Stimulated activated CD8-positive, alpha-beta memory T cell treated with anti-CD3 and anti-CD28 coated beads, Interleukin-7, amount 100 ng/mL, for 48 hours (primary cell): ENCODE results near the gene CNTN4.
"Not testable (repeated sequence)": the region's sequence is repeated elsewhere in the genome, so short reads cannot be mapped to it uniquely, and the experiment has no call there.

ENCODE experiments used
- DNase-seq, 2 donors: peaks; one replicate each; pipeline ENCODE4 v3.0.0-alpha.2; 2020; ENCODE audit warnings: low read depth in 1 of 2; ENCODE audit errors: extremely low read depth in 1 of 2

CNTN4 gene

DNA sequence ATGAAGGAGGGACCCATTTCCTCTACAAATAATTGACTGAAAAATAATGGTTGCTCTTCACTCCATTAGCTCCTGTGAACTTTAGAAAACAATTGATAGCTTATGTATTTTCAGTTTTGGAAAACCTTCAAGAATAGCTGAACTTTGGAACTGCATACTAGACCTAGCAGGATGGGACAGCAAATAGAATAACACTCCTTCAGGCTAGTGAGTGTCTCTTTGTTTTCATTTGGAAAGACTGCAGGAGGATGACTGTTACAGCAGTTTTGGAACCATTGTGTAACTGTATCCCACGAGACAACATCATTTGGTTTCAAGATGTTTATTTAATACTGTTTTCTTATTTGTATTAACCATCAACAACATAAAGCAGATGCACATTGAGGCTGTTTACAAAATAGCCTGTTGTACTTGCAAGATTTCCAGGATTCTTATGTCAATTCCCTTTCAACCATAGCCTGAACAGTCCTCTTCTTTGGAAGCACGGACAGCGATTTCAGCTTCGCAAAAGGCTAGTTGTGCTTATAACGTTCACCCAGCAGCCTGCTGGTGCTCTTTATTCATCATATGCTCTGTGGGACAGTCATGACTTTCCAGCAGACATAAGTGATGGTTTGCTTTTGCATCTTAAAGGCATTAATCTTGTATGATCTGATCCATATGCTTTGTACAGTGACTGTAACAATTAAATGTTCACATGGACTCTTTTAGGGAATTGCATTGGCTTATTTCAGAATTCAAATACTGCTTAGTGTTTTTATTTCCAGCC, 676.0 kb downstream of the CNTN4 start:
- no peak for DNase-seq

DNA sequence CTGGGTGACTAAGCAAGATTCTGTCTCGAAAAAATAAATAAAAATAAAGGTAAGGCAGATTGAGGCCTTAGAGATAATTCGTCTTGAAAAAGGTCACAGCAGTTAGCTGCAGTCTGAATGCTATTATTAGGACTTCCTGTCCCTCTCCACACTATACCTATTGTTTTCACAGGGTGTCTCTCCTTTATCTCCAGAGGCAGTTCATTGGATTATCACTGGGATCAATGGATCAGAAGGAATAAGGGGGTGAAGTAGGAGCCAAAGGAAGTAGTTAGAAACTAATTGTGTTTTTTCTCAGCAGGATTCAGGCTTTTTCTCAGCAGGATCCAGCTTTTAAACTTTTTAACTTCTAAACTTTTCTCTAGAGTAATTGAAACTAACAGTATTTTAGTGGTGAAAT, 684.6 kb downstream of the CNTN4 start:
- no peak for DNase-seq

DNA sequence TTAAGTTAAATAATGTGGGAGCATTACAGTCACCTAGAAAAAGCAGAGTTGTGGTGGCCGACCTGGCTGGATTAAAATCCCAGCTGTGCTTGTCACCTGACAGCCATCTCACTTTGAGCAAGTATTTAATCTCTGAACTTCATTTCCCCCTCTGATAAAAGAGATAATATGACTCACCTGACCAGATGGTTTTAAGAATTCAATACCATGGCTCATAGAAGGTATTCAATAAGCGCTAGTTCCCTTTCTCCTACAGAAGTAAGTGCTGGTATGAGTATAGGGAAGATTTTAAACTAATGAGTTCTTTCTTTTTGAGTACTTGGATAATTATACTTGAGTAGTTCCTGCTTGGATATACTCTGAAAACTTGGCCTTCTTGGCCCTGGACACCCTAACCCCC, 686.0 kb downstream of the CNTN4 start:
- DNase-seq: no peak

GRCh38 chr3:2790266-2790815, 691.7 kb downstream of the CNTN4 start:
- DNase-seq: no peak

GRCh38 chr3:2792432-2792831, 693.8 kb downstream of the CNTN4 start:
- DNase-seq: no peak

DNA sequence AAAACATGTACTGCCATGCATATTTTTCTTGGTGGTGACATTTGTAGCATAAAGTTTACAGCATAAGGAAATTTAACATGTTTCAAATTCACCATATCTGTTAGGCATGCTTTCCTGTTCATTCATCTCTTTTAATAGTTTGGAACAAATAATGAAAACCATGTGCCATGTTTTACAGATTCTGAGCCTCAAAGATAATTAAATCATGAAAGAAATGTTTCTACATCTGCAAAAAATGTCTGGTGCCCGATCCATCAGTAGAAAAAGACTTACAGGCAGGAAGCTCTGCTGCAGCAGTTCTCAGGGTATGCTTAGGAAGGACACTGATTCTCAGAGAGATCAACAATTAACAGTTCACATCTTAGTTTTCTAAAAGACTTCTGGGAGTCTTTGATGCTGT, 695.3 kb downstream of the CNTN4 start:
- no peak for DNase-seq

- DNase-seq: no peak
Measured at GRCh38 chr3:2802429-2802828, 703.8 kb downstream of the CNTN4 start.

- no peak for DNase-seq
Measured at GRCh38 chr3:2807514-2807913, 708.8 kb downstream of the CNTN4 start.

DNA sequence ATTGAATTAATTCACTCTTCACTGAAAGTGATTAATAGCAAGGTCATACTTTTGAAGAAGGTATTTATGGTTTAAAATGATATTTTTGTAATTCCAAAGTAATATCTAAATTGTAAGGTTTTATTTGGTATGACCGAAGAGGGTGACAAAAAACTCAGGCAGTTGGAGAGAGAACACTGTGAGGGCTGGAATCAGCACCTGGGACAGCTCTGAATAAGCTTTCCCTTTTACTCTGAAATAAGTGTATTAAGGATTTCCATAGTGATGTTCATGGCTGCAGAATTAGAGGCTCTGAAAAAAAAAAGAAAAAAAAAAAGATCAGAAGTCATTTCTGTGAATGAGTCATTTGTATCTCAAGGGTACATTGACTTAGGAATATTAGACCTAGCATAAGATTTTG, 712.1 kb downstream of the CNTN4 start:
- DNase-seq: no peak

GRCh38 chr3:2819571-2819970, 720.9 kb downstream of the CNTN4 start:
- DNase-seq: no peak

GRCh38 chr3:2820982-2821381, 722.3 kb downstream of the CNTN4 start:
- DNase-seq: not testable (repeated sequence)

GRCh38 chr3:2822611-2823010, 723.9 kb downstream of the CNTN4 start:
- DNase-seq: no peak

DNA sequence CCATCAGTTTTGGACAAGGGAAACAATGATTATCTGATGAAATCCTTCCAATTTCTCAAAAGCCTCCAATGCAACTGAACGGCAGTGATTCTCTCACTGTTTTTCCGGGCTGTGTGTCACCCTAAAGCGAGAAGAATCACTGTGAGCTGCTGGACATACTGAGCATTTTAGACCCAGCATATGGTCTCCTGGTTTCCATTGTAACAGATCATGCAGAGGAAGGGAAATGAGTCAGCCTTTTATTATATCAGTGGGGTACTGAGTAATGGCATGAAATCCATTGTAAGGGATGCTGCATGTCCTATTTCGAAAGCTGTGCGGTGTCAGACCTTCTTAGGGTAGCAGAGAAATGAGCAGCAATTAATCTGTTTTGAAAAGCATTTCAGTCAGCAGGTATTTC, 724.4 kb downstream of the CNTN4 start:
- no peak for DNase-seq

DNA sequence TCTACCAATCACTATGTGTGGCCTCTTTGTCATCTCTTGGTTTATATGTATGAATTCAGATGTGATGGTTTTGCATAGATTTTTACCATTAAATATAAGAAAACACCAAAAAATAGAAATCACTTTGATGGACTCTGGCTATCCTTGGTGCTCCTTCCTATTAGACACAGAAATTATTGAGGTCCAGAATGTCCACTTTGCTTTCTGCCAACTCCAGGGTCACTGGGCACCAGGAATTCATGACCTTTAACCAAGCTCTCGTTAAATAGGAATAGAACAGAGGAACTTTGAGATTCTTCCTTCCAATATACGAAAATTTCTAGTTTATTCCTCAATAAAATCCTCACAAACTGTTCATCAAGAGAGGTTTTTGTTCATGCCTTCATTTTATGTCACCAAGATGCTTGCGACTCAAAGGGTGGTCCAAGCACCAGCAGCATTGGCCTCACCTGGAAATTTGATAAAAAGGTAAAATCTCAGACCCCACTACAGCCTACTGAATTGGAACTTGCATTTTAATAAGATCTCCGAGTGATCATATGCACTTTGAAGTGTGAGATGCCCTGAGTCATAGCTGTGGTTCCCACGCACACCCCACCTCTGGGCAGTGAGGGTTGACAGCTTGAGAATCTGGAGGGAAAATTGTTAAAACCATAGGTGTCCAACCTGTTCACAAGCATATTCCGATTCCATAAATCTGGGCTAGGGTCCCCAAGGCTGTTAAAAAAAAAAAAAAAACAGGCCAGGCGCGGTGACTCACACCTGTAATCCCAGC, 725.0 kb downstream of the CNTN4 start:
- no peak for DNase-seq

DNA sequence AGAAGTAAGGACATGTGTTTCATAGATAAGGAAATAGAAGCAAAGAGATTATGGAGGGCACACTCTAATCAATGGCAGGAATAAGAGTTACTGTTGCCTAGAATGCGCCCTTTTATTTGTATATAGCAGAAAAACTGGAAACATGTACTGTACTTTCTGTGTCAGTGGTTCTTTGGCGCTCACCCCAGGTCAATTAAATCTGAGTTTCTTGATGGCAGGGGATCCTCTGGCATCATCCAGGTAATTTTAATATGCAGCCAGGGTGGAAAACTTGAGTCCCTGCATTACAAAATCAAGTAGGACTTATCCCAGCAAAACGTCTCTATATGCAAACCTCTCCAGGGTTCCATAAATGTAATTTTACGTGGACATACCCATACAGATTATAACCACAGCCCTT, 727.4 kb downstream of the CNTN4 start:
- DNase-seq: no peak

DNA sequence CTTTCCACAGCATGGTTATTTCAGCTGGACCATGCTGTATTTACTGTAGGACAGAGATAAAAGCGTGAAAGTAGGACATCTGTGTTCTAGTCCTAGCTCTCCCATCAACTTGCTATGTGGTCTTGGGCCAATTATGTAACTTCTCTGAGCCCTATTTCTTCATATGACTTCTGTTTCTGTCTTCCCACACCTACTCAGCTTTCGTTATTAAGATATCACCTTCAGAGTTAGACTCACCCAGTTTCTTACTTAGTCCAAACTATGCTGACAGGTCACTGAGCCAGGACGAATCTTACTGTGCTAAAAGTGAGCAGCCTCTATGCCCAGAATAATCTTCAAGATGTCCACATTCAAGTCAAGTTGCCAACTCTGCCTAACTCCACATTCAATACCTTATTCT, 727.8 kb downstream of the CNTN4 start:
- no peak for DNase-seq

DNA sequence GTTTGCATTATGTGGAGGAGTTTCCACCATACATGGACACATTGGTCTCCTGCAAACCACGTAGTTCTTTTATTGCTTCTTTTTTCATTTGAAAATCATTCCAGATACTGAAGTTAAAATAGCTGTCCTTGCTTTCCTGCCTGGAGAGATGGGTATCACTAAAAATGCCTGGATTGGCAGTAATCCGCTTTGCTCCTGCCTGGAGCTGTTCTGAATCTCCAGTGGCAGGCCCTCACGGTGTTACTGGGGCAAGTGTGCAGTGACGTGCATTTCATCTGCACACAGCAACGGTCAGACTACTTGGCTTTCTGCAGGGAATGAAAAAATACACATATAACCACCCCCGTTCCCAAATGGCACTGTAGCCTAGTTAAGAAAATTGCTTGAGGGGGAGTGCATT, 738.6 kb downstream of the CNTN4 start:
- DNase-seq: no peak

DNA sequence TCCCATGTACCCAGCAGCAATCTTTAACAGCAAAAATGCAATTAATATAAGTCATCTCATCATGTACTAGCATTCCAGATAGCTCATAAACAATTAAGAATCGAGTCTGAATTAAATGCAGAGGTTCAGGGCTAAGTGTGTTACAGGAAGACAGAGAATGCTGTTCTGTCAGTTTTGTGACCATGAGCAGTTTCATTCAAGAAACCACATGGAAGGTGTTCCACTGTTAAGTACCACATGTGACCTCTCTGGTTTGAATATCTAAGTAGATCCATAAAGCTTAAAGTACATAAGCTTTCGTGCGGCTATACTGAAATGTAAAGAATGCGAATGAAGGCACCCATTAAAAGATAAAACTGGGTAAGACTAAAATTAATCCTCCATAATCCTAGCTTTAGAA, 739.2 kb downstream of the CNTN4 start:
- DNase-seq: no peak

- no peak for DNase-seq
Measured at GRCh38 chr3:2838546-2839157, 740.0 kb downstream of the CNTN4 start.

GRCh38 chr3:2839876-2840275, 741.2 kb downstream of the CNTN4 start:
- no peak for DNase-seq

DNA sequence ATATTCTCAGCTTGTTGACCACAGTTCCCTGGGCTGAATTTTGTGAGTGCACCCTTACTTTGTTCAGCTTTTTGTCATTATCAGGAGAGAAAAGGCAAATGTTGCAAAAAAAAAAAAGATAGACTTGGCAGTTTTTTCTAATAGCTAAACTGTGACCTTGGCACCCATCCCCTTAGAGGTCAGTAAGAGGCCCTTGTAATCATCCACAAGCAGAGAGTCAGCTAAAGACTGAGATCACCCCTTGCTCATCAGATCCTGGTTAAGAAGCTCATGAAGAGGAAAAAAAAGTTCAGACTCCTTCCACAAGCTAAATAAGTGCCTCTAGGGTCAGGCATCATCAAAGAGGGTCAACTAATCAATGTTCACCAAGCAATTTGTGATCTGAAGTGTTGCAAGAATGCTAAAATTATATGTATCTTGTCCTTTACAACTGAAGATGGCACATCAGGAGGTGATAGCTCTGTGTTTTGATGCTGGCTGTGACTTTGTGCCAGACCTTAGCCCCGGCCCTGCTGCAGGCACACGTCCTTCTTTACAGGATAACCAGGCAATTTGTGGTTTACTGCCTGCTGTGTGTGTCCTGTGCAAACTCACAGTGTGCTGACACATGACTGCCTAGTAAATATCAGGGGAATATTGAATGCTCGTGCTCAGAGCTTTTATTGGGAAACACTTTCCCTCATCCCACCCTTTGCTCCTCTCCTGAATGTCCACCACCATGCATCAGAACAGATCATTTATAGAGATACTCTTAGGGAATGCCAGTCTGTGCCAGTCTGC, 748.6 kb downstream of the CNTN4 start:
- no peak for DNase-seq
